Mononuclear cell (primary cell): ENCODE data around the gene CHST5. TPM values are rescaled to one million over a fixed set of nuclear protein-coding genes. Genes with fewer than 3 reads are reported as not detected.
"Not testable (repeated sequence)": the region's sequence is repeated elsewhere in the genome, so short reads cannot be mapped to it uniquely, and the experiment has no call there.

Experiments used
- H3K27me3 ChIP-seq: 2 replicates; pipeline ENCODE4 v1.6.0; 2011; ENCODE audit warnings: low read length, control low read depth; ENCODE audit not compliant: insufficient read depth
- H3K4me1 ChIP-seq: 2 replicates; pipeline ENCODE4 v1.5.1; 2011; ENCODE audit warnings: mild to moderate bottlenecking, low read length, control low read depth; ENCODE audit not compliant: insufficient read depth
- H3K4me3 ChIP-seq: 2 replicates; pipeline ENCODE4 v1.5.1; 2011; ENCODE audit warnings: mild to moderate bottlenecking, low read length, moderate library complexity
- H3K9me3 ChIP-seq: 2 replicates; pipeline ENCODE4 v1.5.1; 2011; ENCODE audit warnings: low read depth, mild to moderate bottlenecking, control low read depth, low read length
- total RNA-seq: library from RNA; depleted of rRNA; stranded (reverse); fragments of >200 nt; gene quantifications from one replicate; pipeline ENCODE4 v1.2.3, GENCODE V29; 2012

The CHST5 gene
- total RNA-seq, 1 donor, result under 0.01 TPM

DNA sequence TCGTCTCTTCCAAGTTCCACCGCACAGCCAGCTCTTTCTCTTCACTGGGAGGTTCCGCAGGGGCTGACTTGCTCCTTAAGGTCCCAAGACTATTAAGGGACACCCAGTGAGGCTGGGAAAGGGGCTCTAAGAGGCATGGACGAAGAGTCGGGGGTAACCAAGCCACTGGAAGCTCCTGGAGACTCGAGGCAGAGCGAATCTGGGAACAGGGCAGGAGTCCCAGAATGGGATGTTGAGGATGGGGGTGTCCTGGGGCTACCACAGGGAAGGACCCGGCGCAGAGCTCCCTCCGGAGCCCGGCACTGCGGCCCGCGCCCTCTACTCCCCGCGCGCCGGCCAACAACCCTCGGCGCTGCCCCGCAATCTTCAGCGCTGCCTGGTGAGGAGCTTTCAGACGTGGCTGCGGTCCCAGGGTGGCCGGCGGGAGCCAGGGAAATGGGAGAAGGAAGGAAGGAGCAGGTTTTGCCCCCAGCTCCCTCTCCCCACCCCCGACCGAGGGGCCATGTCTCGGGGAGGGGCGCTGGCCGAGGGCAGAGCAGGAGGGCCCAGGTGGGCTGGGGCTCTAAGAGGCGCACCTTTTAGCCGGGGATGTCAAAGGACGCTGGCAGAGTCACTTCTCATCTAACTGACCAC, 581 bp downstream of the CHST5 start:
- H3K4me3 ChIP-seq, result no peak overlapping the region
- H3K9me3 ChIP-seq, result no peaks in the 10 kb centered on the region
- H3K27me3 ChIP-seq, result no peaks in the 10 kb centered on the region
- no peaks in the 10 kb centered on the region for H3K4me1 ChIP-seq

- Histone ChIP-seq H3K27me3 (no peaks in the 10 kb centered on the region), H3K4me3 (no peak overlapping the region), H3K9me3 (no peaks in the 10 kb centered on the region), H3K4me1 (no peaks in the 10 kb centered on the region)
Measured at GRCh38 chr16:75534560-75535205, 1.2 kb downstream of the CHST5 start.

DNA sequence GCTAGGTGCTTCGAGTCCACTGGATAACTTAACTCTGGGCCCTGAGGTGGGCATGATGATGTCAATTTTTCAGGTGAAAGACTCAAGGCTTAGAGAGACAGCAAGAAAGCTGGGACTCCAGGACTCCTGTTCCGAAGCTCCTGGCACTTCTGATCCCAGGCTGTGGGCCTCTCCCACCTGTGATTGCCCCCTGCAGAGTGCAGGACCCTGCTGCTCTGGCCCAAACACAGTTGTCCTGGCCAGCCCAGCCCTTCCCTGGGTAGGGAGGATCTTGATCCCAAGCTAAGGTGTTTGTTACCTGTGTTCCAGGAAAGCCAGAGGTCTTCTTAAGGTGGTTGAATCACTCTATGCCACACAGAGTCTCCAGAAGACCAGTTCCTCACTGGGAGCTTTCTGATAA, 3.1 kb downstream of the CHST5 start:
- Histone ChIP-seq H3K27me3 (no peaks in the 10 kb centered on the region), H3K4me1 (no peaks in the 10 kb centered on the region), H3K9me3 (no peaks in the 10 kb centered on the region), H3K4me3 (no peak overlapping the region)

GRCh38 chr16:75532142-75532765, 3.7 kb downstream of the CHST5 start:
- Histone ChIP-seq H3K4me3 (no peak overlapping the region), H3K4me1 (no peaks in the 10 kb centered on the region), H3K27me3 (no peaks in the 10 kb centered on the region), H3K9me3 (no peaks in the 10 kb centered on the region)

- Histone ChIP-seq H3K4me3 (no peak overlapping the region), H3K27me3 (no peaks in the 10 kb centered on the region)
Measured at GRCh38 chr16:75529959-75530358, 5.9 kb downstream of the CHST5 start.

GRCh38 chr16:75529056-75529905, 6.6 kb downstream of the CHST5 start:
- Histone ChIP-seq H3K4me1 (no peaks in the 10 kb centered on the region), H3K4me3 (no peak overlapping the region), H3K9me3 (no peaks in the 10 kb centered on the region), H3K27me3 (no peaks in the 10 kb centered on the region)

More at GRCh38 chr16:75529959-75530358, 5.9 kb downstream of the CHST5 start:
- Histone ChIP-seq H3K4me1 (no peaks in the 10 kb centered on the region), H3K9me3 (no peaks in the 10 kb centered on the region)

DNA sequence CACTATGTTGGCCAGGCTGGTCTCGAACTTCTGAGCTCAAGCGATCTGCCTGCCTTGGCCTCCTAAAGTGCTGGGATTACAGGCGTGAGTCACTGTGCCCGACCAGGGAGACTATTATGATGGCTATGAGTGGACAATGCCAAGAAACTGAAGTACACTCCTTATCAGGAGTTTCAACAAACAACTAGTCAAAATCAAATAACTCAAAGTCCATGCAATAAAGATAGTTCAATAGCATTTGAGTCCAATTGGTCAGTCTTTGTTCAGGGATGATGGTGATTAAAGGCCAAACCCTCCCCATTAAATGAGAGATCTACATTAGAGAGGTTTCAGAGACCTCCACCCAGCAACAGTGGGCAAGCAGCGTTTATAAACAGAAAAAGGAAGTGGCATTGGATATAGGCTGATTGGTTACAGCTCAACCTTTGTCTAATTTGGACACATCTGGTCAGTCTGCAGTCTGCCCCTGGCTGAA, 8.0 kb downstream of the CHST5 start:
- Histone ChIP-seq H3K4me3 (no peak overlapping the region), H3K4me1 (no peaks in the 10 kb centered on the region), H3K27me3 (no peaks in the 10 kb centered on the region), H3K9me3 (no peaks in the 10 kb centered on the region)

DNA sequence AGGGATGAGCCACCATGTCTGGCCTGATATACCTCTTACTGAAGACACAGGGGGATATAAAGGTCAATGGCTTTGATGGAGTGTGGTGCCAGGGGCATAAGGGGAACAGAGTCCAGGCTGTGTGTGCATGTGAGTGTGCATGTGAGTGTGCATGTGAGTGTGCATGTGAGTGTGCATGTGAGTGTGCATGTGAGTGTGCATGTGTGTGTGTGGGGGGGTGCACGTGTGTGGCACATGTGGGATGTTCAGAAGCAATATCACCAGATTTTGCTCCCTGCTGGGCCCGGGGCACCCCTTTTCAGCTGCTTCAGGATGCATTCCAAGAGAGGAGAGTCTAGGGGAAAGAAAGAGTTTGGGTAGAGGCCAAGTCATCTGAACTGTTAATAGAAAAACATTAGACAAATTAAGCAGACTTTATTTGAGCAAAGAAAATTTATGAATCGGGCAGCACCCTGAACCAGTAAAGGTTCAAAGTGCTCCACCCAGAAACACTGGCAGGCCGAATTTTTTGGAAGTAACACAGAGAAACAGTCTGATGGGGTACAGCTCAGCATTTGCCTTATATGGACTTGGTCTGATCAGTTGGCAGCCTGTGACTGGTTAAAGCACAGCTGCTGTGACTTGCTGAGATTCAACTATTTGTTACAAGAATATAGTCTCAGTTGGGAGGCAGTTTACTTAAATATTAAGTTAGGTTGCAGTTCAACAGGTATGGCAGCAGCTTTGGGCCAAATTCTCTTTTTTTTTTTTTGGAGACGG, 9.7 kb downstream of the CHST5 start:
- H3K9me3 ChIP-seq, result no peaks in the 10 kb centered on the region

DNA sequence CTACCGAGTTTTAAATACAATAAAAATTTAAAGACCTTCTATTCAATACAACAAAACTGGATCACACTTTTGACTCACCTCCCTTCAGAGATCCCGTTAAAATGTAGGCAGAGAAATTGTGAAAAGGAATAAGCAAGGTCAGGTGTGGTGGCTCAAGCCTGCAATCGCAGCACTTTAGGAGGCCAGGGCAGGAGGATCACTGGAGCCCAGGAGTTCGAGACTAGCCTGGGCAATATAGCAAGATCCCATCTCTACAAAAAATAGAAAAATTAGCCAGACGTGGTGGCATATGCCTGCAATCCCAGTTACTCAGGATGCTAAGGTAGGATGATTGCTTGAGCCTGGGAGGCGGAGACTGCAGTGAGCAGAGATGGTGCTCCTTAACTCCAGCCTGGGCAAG, 16.7 kb downstream of the CHST5 start:
- Histone ChIP-seq H3K4me1 (peaks cover 12% of the 10 kb centered on the region), H3K4me3 (no peak overlapping the region), H3K9me3 (no peaks in the 10 kb centered on the region), H3K27me3 (no peaks in the 10 kb centered on the region)

More for the DNA sequence above, 9.7 kb downstream of the CHST5 start:
- H3K4me3 ChIP-seq, result no peak overlapping the region
- H3K27me3 ChIP-seq, result no peaks in the 10 kb centered on the region
- no peaks in the 10 kb centered on the region for H3K4me1 ChIP-seq

DNA sequence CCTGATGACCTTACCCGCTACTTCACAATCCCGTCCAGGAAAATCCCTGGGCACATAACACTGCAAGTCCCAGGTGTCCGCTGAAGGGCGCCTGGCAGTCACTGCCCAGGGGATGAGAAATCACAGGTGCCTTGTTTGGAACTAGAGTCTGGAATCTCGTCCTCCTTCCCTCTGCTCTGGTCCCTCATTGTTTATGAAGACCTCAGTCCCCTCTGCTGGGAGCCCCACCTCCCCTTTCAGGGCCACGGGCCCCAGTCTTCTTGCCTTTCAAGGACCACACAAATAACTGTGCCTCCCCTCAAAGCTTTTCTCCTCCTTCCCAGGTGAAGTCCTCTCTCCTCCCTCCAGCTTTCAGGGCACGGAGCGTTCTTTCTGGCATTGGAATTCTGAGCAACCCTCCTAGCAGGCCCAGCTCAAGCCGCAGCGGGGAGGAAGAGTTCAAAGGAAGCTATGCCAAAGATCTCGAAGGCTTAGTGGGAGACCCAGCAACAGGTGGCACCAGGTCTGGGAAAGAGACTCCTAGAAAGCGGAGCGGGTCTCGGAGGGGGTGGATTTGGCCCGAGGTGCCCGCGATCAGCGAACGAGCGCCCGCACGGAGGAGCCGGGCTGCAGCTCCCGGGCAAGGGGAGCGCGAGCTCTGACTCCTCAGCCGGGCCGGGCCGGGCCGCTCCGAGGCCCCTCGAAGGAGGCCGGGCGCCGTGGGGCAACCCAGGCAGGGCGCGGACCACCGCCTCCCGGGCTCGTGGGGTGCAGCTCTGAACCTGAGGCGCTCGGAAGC, 19.5 kb downstream of the CHST5 start:
- H3K4me3 ChIP-seq, result peak overlapping the region; percentile 86
- not testable (repeated sequence) for H3K9me3 ChIP-seq, H3K27me3 ChIP-seq
- peaks cover 12% of the 10 kb centered on the region for H3K4me1 ChIP-seq

DNA sequence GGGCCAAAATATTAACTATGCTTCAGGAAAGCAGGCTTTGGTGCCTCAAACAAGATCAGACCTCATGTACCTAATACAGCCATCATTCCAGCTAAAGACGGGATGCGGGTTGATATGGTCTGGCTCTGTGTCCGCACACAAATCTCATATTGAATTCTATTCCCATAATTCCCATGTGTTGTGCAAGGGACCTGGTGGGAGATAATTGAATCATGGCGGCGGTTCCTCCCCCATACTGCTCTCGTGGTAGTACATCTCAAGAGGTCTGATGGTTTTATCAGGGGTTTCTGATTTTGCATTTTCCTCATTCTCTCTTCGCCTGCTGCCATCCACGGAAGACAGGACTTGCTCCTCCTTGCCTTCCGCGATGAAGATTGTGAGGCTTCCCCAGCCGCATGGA, 21.6 kb downstream of the CHST5 start:
- Histone ChIP-seq H3K4me1 (peaks cover 12% of the 10 kb centered on the region), H3K9me3 (no peaks in the 10 kb centered on the region), H3K27me3 (no peaks in the 10 kb centered on the region), H3K4me3 (no peak overlapping the region)

GRCh38 chr16:75506574-75506973, 29.3 kb downstream of the CHST5 start:
- peaks cover 14% of the 10 kb centered on the region for H3K4me1 ChIP-seq
- H3K4me3 ChIP-seq, result no peak overlapping the region
- no peaks in the 10 kb centered on the region for H3K9me3 ChIP-seq
- H3K27me3 ChIP-seq, result no peaks in the 10 kb centered on the region

DNA sequence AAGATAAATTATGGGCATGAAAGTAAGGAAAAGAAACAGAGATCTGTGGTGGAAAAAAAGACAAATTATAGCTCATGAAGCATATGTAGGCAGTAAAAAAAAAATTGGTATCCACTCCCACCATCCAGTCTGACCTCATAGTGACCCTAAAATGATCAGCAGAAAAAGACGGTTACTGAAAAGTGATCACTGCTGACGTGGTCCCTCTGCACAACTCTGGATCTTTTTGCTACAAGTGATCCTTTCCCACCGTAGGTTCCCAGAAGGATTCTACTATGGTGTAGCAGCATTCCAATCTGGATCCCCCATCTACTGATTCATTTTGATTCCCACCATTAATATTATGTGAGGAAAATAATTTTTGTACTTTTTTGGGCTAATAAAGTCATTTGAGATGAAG, 29.8 kb downstream of the CHST5 start:
- Histone ChIP-seq H3K27me3 (no peaks in the 10 kb centered on the region), H3K4me3 (no peak overlapping the region), H3K4me1 (peaks cover 14% of the 10 kb centered on the region), H3K9me3 (no peaks in the 10 kb centered on the region)

DNA sequence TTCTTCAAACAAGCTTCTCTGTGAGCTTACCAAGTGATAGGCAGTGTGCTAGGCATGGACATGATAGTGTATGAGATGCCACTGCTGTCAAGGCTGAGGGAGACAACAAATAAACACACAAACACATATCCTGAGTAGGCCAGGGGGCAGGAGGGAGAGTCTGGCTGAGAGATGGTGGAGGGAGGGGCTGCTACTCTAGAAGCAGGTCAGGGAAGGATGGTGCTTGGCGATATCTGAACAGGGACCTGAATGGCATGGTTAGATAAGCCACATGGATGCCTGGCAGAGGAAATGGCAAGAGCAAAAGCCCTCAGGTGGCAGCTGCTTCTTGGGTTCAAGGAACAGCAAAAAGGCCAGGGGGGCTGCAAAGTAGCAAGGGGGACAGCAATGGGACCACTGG, 32.1 kb downstream of the CHST5 start:
- no peaks in the 10 kb centered on the region for H3K9me3 ChIP-seq
- peaks cover 14% of the 10 kb centered on the region for H3K4me1 ChIP-seq
- no peak overlapping the region for H3K4me3 ChIP-seq
- H3K27me3 ChIP-seq, result no peaks in the 10 kb centered on the region
